Germinal center (tissue), 1 donor: Measurements from ENCODE around the gene DCAF17.
"Not testable (repeated sequence)": the region's sequence is repeated elsewhere in the genome, so short reads cannot be mapped to it uniquely, and the experiment has no call there.

Source experiments
- DNase-seq: peaks from one replicate; pipeline ENCODE4 v3.0.0; 2012; ENCODE audit warnings: mixed read lengths, low spot score

The DCAF17 gene

DNA sequence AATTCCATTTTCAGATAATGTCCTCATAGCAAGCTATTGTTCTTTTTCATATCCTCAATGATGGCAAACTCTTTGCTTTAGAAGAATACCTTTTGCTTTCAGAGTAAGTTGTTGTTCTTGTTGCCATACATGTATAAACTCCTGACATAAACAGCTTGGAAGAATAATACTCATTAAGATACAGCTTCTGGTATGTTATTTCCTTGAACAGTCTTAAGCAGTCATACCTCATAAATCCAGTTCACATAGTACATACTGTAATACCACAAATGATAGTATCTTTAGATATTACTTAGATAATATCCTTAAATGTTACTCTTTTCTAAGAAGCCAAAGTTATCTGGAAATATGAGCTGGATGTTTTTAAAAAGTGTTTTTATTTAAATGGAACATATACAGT lies 23.4 kb upstream of the DCAF17 start:
- no peak for DNase-seq

DNA sequence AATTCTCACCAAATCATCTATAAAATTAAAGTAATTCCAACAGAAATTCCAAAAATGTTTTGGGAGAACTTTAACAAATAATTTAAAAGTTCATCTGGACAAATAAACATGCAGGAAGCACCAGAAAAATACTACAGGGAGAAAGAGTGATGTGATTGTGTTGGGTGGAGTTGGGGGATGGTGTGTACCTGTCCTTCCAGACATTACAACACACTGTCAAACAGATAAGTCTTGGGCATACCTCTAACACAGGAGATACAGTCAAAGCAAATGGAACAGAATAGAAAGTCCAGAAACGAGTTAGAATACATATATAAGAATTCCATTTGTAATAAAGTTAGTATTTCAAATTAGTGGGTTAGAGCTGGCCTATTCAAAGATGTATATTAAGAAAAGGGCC lies 22.8 kb upstream of the DCAF17 start:
- DNase-seq, result no peak

DNA sequence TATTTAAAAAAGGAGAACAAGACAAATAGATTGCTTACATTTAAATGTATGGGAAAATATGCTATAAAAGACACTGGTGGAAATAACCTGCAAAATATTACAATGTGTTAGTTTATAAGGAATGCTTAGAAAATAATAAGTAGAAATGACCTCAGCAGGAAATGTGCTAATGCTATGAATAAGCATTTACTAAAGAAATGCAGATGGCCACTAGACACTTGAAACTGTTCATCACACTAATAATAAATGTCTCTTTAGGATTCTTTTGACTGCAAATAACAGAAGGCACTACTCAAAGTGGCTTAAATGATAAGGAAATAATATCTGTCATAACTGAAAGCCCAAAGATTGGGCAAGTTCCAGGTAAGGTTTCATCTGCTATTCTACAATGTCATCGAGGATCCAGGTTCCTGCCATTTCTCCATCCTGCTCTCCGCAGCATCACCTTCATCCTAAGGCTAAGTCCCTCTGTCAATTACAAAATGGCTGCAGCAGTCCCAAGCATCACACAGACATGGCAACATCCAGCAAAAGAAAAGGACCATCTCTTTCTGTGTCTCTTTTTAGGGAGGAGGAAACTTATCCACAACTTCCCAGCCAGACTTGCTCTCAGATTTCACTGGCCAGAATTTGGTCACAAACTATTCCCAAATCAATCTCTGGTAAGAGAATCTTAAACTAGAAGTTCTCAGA lies 22.1 kb upstream of the DCAF17 start:
- no peak for DNase-seq

DNA sequence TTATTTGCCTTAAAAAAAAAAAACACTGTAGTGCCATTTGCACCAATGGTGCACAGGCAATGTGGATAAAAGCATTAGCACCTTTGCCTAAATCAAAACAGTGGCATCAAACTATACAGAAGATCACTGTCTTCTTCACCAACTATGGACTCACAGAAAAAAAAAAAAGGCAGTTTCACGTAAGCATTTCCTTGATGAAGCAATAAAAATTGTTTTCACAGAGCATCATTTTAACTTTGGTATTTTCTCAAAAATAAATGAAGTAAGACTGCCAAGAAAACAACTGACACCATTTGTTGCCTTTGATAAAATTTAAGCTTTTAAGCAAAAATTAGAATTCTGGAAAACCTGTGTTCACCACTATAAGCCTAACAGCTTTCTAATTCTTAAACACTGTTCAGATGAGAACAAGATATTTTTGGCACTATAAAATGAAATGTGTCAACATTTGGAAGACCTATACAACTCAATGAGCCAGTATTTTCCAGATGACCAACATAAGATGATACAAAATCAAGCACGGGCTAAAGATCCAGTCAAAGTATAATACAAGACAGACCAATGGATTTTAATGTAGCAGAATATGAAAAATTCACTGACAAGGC lies 21.4 kb upstream of the DCAF17 start:
- no peak for DNase-seq

DNA sequence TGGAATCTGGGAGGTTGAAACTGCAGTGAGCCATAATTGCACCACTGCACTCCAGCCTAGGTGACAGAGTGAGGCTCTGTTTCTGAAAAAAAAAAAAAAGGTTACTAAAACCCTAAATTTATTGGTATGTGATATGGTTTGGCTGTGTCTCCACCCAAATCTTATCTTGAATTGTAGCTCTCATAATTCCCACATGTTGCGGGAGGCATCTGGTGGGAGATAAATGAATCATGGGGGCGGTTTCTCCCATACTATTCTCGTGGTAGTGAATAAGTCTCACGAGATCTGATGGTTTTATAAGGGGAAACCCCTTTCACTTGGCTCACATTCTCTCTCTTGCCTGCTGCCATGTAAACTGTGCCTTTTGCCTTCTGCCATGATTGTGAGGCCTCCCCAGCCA lies 19.4 kb upstream of the DCAF17 start:
- DNase-seq, result not testable (repeated sequence)

DNA sequence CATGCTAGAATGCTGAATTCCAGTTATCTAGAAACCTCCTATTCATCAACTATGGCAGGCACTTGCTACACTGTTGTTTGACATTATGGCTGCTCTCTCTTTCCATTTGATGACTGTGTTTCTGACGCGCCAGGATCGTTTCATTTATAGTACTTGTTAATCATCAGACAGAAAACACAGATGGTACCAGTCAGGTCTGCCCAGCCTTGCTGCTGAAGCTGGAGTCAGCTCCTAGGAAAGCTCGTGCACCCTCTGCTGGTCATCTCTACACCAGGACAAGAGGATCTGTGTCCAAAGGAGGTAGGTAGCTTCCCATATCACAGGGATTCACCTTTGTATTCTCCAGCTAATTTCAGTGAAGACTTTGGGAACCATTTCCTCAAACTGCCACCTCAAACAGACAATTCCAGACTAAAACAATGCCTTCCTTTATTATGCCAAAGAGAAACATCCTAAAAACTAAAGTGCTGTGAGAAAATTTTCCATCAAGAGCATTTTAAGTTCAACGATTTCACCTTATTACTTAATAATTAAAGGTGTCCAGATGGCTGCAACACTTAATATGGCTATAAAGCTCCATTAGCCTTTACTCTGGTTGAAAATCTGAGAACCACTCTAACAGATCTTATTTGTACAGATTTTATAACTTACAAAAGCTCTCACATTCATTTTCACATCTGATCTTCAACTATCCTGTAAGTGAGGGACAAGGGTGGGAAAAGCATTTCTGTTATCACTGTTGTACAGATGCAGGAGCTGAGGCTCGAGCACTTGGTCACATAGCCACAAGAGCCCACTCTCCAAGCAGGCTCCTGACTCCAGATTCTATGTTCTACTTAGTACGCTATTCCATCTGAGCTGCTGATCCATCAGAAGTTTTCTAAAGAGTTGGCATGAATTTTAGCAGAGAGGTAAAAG lies 17.8 kb upstream of the DCAF17 start:
- DNase-seq, result peak; percentile 72

DNA sequence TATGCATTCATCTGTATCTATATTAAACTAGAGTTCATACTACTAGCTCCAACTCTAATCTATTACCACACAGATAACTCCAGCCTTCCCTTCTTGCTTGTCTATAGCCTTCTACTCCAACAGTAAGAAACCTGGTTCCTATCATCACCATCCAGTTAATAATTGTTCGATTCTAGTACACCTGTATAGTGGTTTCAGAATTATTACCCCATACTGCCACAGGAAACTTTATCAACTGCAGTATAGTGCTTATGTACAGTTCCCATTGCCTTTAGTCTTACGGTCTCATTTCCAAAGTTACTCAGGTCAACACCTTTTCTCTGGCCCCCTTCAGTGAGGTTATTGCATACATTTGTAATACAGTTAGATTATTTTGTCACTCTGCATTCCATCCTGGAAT lies 14.7 kb upstream of the DCAF17 start:
- DNase-seq, result no peak

DNA sequence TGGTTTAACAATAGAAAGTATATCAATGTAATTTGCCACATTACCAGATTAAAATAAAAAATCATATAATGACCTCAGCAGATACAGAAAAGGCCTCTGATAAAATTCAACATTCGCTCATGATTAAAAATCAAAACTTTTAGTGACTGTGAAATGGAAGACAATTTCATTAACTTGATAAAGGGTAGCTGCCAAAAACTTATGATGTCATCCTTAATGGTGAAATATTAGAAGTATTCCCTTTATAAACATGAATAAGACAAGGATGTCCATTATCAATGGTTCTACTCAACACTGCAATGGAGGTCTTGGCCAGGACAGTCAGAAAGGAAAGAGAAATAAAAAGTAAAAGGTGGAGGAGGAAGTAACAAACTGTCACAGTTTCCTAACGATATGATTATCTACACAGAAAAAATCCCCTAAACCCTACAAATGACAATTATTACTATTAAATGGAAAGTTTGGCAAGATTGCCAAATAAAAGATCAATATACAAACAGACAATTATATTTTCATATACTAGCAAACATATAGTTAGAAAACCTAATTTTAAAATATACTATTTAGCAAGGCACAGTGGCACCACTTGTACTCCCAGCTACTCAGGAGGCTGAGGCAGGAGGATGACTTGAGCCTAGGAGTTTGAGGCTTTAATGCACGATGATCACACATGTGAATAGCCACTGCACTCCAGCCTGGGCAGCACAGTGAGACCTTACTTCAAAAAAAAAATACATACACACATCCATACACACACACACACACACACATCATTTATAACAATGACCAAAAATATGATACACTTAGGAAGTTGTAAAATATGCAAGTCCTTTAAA lies 13.1 kb upstream of the DCAF17 start:
- no peak for DNase-seq

DNA sequence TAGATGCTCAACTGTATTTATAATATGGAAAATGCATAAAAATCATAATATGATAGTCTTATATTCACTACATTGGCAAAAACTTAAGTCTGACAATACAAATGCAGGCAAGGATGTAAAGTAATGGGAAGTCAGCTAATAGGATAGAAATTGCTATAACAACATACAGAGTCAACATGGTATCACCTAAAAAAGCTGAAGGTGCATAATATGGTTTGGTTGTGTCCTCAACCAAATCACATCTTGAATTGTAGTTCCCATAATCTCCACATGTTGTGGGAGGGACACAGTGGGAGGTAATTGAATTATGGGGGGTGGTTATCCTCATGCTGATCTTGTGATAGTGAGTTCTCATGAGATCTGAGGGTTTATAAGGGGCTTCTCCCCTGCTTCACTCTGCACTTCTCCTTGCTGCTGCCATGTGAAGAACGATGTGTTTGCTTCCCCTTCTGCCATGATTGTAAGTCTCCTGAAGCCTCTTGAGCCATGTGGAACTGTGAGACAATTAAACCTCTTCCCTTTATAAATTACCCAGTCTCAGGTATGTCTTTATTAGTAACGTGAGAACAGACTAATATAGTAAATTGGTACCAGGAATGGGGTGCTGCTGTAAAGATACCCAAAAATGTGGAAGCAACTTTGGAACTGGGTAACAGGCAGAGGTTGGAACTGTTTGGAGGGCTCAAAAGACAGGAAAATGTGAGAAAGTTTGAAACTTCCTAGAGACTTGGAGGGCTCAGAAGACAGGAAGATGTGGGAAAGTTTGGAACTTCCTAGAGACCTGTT lies 11.1 kb upstream of the DCAF17 start:
- DNase-seq, result not testable (repeated sequence)

DNA sequence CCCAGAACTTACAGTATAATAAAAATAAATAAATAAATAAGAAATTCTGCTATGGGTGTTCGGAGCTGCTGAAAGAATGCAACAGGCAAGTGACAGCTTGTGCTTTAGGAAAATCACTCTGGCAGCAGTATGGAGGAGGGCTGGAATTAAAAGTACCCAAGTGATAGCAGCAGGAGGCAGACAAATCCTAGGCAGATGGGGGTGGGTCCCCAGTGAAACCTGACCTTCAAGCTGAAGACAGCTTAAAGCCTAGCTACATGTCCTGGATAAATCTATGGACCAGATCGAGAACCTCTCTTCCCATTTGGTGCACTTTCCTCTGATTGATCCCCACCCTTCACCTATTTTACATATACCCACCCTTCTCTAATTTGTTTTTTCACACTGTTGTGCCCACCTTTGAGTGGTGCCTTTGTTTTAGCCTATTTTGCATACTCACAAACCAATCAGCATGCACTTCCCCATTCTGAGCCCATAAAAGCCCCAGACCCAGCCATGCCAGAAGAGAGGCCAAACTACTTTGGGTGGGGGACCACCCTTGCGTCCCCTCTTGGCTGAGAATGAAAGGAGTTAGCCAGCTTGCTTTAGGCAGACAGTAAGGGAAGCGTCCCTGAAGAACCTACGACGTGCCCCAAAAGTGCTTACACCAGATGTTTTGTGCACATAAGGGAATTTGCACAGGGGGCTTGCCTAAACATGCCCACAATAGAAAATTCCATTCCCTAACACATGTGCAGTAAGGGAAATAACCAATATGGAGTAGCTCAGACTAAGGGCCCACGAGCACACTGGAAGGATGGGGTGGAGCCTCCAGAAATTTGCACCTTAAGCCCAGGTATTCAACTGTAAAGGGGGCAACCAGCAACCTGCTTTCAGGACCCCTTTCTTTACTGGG lies 3.3 kb upstream of the DCAF17 start:
- DNase-seq, result no peak

DNA sequence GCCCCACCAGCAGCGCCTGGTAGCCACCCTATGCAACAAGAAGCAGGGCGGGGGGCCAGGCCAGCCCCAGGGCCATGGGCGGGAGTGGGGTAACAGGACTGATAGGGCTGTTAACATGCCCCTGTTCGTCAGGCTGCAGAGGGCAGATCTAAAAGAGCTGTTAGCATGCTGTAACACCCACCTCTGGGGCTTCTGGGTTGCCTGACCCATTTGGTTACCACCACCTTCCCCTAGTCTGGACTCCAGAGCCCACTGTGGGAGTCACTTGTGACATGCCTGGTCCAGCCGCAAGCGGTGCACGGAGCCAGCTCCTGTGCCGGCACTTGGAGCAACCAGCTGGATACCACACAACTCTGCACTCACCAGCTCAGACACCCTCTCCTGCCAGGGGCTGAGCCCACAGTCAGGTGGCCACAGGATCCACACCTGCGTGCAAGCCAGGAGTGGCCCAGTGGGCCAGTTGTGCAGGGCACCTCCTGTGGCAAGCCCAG lies 2.3 kb upstream of the DCAF17 start:
- DNase-seq, result no peak

DNA sequence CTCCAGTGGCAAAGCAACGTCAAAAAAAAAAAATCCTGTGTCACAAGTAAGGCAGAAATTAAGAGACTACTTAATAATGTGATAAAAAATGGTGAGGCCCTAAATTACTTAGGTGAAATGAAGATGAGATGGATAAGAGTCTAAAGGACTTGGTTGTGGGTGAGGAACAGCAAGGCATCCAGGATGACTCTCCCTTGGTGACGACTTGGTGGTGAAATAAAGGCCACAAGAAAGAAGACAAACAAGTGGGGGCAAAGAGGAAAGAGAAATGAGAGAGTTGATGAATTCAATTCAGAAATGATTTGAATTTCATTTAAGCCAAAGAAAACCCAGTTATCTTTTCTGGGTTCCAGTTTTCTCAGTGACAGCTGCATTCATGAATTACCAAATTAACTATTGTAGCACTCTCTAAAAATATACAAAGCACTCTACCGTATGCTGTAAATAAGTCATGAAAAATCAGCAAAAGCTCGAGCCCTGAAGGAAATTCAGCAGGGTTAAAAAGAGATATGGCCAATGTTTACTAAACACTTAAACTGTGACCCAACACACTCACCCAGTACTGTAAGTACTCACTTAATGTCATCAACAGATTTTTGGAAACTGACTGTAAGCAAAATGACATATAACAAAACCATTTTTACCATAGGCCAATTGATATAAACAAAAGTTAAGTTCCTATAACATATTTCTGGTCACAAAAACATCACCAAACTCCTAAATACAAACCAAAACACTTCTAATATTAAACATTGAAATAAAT lies 1.6 kb upstream of the DCAF17 start:
- DNase-seq, result no peak

DNA sequence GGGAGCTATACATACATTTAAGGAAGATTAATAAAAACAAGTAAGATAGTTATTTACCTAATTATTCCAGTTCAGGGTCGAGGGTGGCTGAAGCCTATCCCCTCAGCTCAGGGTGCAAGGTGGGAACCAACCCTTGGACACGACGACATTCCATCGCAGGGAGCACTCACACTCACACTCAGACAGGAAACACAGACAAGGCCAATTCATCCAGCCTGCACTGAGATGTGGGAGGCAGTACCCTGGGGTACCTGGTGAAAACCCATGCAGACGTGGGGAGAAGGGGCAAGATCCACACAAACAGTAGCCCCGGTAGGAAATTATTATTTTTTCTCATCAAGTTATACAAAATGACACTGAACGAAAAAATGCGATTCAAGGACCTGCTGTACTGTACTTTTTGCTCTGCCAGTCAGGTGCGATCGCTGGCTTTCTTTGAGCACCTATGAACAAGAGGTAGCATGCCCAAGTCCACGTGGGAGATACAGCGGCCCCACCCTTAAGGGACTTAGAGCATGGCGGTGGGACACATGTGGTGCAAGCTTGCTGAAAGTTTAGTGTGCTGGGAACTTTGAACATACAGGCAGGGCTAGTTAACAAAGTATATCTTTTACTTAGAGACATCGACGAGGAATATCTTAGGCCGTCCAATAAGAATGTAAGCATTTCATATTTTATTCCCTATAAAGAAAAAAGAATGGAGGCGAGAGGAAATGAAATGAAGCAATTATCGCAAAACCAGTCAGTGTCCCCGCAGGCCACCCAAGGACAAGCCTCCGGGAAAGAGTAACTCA lies 860 bp upstream of the DCAF17 start:
- peak; percentile 27 for DNase-seq

DNA sequence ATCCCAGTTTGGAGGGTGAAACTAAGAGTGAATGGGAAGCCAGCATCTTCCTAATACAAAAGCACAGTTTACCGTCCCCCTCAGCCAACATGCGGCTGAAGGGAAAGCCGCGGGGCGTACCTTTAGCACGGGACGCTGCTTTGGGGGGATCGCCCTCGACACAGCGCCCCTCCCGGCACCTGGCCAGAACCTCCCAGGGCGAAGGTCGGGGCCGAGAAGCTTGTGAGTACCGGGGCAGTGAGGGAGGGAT lies 338 bp upstream of the DCAF17 start, which contains the start of gene METTL8:
TSS of gene METTL8 (minus strand) at position 228 of the 250 bp plus-strand sequence. CDS start 41,805 bp downstream, outside the sequence.
- DNase-seq, result no peak

DNA sequence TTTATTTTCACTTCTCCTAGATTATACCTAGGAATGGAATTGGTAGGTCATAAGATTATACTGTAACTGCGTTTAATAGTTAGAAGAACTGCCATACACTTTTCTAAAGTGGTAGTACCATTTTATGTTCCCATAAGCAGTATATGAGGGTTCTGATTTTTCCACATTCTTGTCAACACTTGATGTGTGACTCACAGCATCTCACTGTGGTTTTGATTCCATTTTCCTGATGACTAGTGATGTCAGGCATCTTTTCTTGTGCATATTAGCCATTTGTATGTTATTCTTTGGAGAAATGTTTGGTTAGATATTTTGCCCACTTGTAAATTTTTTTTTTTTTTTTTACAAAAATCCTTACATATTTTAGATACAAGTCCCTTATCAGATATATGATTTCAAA lies 2.3 kb downstream of the DCAF17 start:
- DNase-seq, result no peak

DNA sequence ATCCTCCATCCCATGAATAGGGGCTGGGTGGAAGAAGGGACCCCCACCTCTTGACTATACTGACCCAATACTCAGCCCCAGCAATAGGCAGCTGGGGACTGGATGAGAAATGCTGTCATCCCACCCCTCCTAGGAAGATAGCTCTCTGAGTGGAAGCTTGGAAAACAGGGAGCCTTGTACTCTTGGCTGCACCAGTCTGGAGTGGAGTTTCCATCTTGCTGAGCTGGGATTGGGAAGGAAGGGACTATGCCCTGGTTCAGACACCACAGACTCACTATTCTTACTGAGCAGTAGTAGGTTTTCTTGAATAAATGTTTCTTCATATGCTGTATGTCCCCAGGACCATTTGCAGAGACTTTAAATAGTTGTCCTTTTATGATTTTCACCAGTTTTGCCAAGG lies 7.4 kb downstream of the DCAF17 start:
- DNase-seq, result no peak

DNA sequence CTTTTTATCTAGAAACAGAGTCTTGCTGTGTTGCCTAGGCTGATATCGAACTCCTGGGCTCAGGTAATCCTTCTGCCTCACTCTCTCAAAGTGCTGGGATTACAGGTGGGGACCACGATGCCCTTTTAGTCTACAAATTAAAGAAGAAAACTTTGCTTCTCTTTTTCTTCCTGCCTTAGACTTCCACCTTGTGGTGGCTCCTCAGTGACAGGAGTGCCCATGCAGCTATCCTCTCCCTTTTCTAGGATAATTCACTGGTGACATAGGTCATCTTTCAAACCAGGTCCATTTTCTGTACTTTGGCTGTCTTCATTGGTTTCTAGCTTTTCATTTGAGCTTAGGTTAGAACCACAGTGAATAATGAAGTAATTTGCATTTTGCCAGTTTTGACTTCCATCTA lies 13.6 kb downstream of the DCAF17 start:
- DNase-seq, result no peak

DNA sequence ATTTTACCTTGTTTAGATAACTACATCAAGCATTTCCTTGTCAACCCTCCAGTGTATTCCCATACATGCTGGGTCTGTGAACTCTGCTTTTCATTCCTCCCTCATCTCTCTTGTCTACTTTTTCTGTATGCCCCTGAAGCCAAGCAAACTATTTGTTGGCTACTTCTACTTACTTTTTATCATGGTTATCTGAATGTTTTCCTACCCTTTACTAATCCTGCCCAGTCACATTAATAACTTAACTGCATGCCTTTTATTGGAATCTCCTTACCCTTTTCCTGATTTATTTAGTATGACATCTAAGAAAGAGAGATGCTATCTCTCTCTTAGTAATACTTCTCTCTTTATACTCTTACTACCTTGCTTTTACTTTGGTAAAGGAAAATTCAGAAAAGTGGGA lies 17.0 kb downstream of the DCAF17 start:
- DNase-seq, result no peak

DNA sequence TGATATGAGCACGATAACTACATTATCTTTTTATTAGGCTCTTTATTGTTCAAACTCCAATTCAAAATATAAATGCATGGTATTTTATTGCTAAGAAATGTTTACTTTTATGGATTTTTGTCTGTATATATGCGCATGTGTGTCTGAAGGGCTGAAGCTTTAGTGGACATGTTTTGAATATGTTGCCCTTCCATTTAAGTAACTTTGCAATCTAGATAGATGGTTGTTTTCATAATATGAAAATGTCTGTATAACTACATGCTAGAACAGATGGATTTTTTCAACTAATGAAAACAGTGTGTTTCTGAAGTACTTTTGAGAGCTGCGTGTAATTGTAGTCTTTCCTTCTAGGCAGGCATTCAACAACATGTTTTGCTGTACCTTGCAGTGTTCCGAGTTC lies 18.7 kb downstream of the DCAF17 start:
- DNase-seq, result no peak
